GM12878 (cell line): ENCODE data around the gene ARHGEF17.

Experiments
- BHLHE40 ChIP-seq, 2 experiments: fragments of 450-650 bp in 1 of 2; IDR thresholded peaks; 2 replicates each; pipeline ENCODE4 v1.6.1; 2011 to 2017; ENCODE audit warnings: low read depth in 2 of 2, borderline replicate concordance in 1 of 2, improper control_type of control experiment in 1 of 2, low read length in 1 of 2, mild to moderate bottlenecking in 1 of 2
- CHD2 ChIP-seq: IDR thresholded peaks from 2 replicates; pipeline ENCODE4 v1.6.1; 2011; ENCODE audit warnings: low read depth, low read length, improper control_type of control experiment, borderline replicate concordance
- CTCF ChIP-seq, 3 experiments: IDR thresholded peaks in 2 of 3; conservative IDR thresholded peaks in 1 of 3; 2 replicates each; pipeline ENCODE4 v1.5.1; 2011; ENCODE audit warnings: low read depth in 3 of 3, low read length in 3 of 3, mild to moderate bottlenecking in 3 of 3, control low read depth in 2 of 3, moderate library complexity in 2 of 3, inconsistent platforms in 1 of 3, mixed read lengths in 1 of 3; ENCODE audit not compliant: control insufficient read depth in 2 of 3, insufficient read depth in 1 of 3; ENCODE audit errors: extremely low read depth in 1 of 3
- DPF2 ChIP-seq: fragments of 450-650 bp; IDR thresholded peaks from 2 replicates; pipeline ENCODE4 v1.6.1; 2017; ENCODE audit warnings: mild to moderate bottlenecking
- JUND ChIP-seq: IDR thresholded peaks from 2 replicates; pipeline ENCODE4 v1.6.1; 2012; ENCODE audit warnings: low read depth, mild to moderate bottlenecking, low read length, improper control_type of control experiment, moderate library complexity
- POLR2A ChIP-seq: IDR thresholded peaks from 2 replicates; pipeline ENCODE4 v1.6.1; 2011; ENCODE audit warnings: low read depth, mild to moderate bottlenecking, low read length
- POLR2AphosphoS5 ChIP-seq: IDR thresholded peaks from 2 replicates; pipeline ENCODE4 v1.6.1; 2011; ENCODE audit warnings: mild to moderate bottlenecking, low read length, inconsistent platforms
- TAF1 ChIP-seq: IDR thresholded peaks from 2 replicates; pipeline ENCODE4 v1.6.1; 2011; ENCODE audit warnings: mild to moderate bottlenecking, low read depth, low read length, borderline replicate concordance
- ZBED1 ChIP-seq: IDR thresholded peaks from 2 replicates; pipeline ENCODE4 v1.6.1; 2016; ENCODE audit warnings: borderline replicate concordance
- TF ChIP-seq, protein P1 (sequence below): fragments of 450-650 bp; IDR thresholded peaks from 2 replicates; pipeline ENCODE4 v1.6.1; 2018; ENCODE audit warnings: mild to moderate bottlenecking, low read depth, moderate library complexity; ENCODE audit not compliant: partially characterized antibody

- TF ChIP-seq ZBED1 (no peak), POLR2A (no peak), DPF2 (no peak), POLR2AphosphoS5 (no peak), CTCF (IDR thresholded peaks at IDR 0.05 in 2 of 3, conservative IDR thresholded peaks at IDR 0.05 in 1 of 3; ENCODE audit: control insufficient read depth in 2 of 3, extremely low read depth in 1 of 3, insufficient read depth in 1 of 3, low read depth in 3 of 3, low read length in 3 of 3) (no peak), TAF1 (no peak), JUND (no peak), BHLHE40 (IDR thresholded peaks at IDR 0.05; ENCODE audit: borderline replicate concordance in 1 of 2, low read depth in 2 of 2, low read length in 1 of 2) (no peak), CHD2 (no peak)
- TF ChIP-seq, protein P1, sequence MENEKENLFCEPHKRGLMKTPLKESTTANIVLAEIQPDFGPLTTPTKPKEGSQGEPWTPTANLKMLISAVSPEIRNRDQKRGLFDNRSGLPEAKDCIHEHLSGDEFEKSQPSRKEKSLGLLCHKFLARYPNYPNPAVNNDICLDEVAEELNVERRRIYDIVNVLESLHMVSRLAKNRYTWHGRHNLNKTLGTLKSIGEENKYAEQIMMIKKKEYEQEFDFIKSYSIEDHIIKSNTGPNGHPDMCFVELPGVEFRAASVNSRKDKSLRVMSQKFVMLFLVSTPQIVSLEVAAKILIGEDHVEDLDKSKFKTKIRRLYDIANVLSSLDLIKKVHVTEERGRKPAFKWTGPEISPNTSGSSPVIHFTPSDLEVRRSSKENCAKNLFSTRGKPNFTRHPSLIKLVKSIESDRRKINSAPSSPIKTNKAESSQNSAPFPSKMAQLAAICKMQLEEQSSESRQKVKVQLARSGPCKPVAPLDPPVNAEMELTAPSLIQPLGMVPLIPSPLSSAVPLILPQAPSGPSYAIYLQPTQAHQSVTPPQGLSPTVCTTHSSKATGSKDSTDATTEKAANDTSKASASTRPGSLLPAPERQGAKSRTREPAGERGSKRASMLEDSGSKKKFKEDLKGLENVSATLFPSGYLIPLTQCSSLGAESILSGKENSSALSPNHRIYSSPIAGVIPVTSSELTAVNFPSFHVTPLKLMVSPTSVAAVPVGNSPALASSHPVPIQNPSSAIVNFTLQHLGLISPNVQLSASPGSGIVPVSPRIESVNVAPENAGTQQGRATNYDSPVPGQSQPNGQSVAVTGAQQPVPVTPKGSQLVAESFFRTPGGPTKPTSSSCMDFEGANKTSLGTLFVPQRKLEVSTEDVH = no peak
These were observed 10.4 kb upstream of the ARHGEF17 start for GRCh38 chr11:73297702-73298101.
